ENCODE results near the gene JTB. TPM values are rescaled to one million over a fixed set of nuclear protein-coding genes. Genes with fewer than 3 reads are reported as not detected.

JTB gene
- total and polyA plus RNA-seq, 9 of the 15 experiments (the other 6 are each of a cell fraction or from before 2014, with no cell fraction given), result 24.7 to 308 (median 151) TPM

- TF ChIP-seq MYC (IDR thresholded peaks at IDR 0.05; ENCODE audit: low read depth, low read length) (0 out of 2 replicates have a peak, but pooled peaks have one; percentile 25), MYC (CRISPR knock-in tag; IDR thresholded peaks at IDR 0.05; ENCODE audit: borderline replicate concordance, low read depth) (no peak), THRAP3 (IDR thresholded peaks at IDR 0.05; ENCODE audit: borderline replicate concordance) (0 out of 2 replicates have a peak, but pooled peaks have one; percentile 29), TEAD4 (IDR thresholded peaks at IDR 0.05; ENCODE audit: low read length) (no peak), TEAD4 (CRISPR knock-in tag; IDR thresholded peaks at IDR 0.05; ENCODE audit: borderline replicate concordance) (no peak), ZNF316 (IDR thresholded peaks at IDR 0.05) (no peak), SFPQ (IDR thresholded peaks at IDR 0.05; ENCODE audit: low read depth, low read length) (no peak), ATF3 (IDR thresholded peaks at IDR 0.05) (peak; percentile 96), ATF3 (CRISPR knock-in tag; conservative IDR thresholded peaks at IDR 0.05) (no peak), VEZF1 (CRISPR knock-in tag; IDR thresholded peaks at IDR 0.05) (0 out of 2 replicates have a peak, but pooled peaks have one; percentile 16), CHAMP1 (IDR thresholded peaks at IDR 0.05) (no peak), RNF2 (IDR thresholded peaks at IDR 0.05) (no peak), SUPT5H (IDR thresholded peaks at IDR 0.05) (peak; percentile 57; the same call in 1 of the 2 replicates), ZC3H8 (IDR thresholded peaks at IDR 0.05) (0 out of 2 replicates have a peak, but pooled peaks have one; percentile 61), E2F6 (IDR thresholded peaks at IDR 0.05; ENCODE audit: borderline replicate concordance in 1 of 2, extremely low read depth in 1 of 2, insufficient read depth in 1 of 2, insufficient read length in 1 of 2, low read depth in 1 of 2, low read length in 1 of 2, poor library complexity in 1 of 2, severe bottlenecking in 1 of 2) (no peak), HSF4 (CRISPR knock-in tag; IDR thresholded peaks at IDR 0.05; ENCODE audit: borderline replicate concordance) (no peak), SMAD2 (IDR thresholded peaks at IDR 0.05; ENCODE audit: low read depth, low read length) (no peak), BCL6 (CRISPR knock-in tag; IDR thresholded peaks at IDR 0.05) (no peak), MAFG (tag; conservative IDR thresholded peaks at IDR 0.05) (no peak), NELFE (IDR thresholded peaks at IDR 0.05; ENCODE audit: insufficient read depth, insufficient read length) (no peak)
These were observed 8.0 kb upstream of the JTB start (continued) for GRCh38 chr1:153985341-153985912.
